K562 (cell line): Measurements from ENCODE around the gene ARNT2.

ENCODE experiments used
- CHD2 ChIP-seq: IDR thresholded peaks from 2 replicates; pipeline ENCODE4 v1.6.1; 2011; ENCODE audit warnings: low read depth, low read length
- CTCF ChIP-seq, 3 experiments: IDR thresholded peaks in 2 of 3; conservative IDR thresholded peaks in 1 of 3; 2 replicates each; pipeline ENCODE4 v1.5.1; 2011 to 2012; ENCODE audit warnings: low read length in 3 of 3, mild to moderate bottlenecking in 3 of 3, control low read depth in 2 of 3, improper control_type of control experiment in 1 of 3, inconsistent platforms in 1 of 3, low read depth in 1 of 3, mixed read lengths in 1 of 3, moderate library complexity in 1 of 3; ENCODE audit not compliant: insufficient read depth in 2 of 3
- ELF4 ChIP-seq: fragments of 450-650 bp; formaldehyde crosslinking; IDR thresholded peaks from 2 replicates; pipeline ENCODE4 v1.4.0; 2022; ENCODE audit warnings: missing genetic modification characterization
- ETS1 ChIP-seq: conservative IDR thresholded peaks from 2 replicates; pipeline ENCODE4 v1.6.1; 2011; ENCODE audit warnings: low read depth, mild to moderate bottlenecking, low read length; ENCODE audit not compliant: control insufficient read depth
- GTF2B ChIP-seq: IDR thresholded peaks from 2 replicates; pipeline ENCODE4 v1.6.1; 2011; ENCODE audit not compliant: insufficient read length; ENCODE audit errors: extremely low read depth
- HDAC2 ChIP-seq: fragments of 450-650 bp; IDR thresholded peaks from 2 replicates; pipeline ENCODE4 v1.6.1; 2016; ENCODE audit warnings: mild to moderate bottlenecking
- NONO ChIP-seq, 2 experiments: fragments of 200-400 bp in 1 of 2; fragments of 450-650 bp in 1 of 2; formaldehyde crosslinking in 1 of 2; IDR thresholded peaks; 2 replicates each; pipeline ENCODE4 v1.6.1; 2017; ENCODE audit warnings: low read depth in 2 of 2, mild to moderate bottlenecking in 2 of 2, moderate library complexity in 2 of 2, low read length in 1 of 2
- PATZ1 ChIP-seq: fragments of 250-450 bp; sonication (Bioruptor Pico); IDR thresholded peaks from 2 replicates; pipeline ENCODE4 v1.5.0; 2020; ENCODE audit warnings: mild to moderate bottlenecking, borderline replicate concordance
- RBFOX2 ChIP-seq: fragments of 200-400 bp; formaldehyde crosslinking; IDR thresholded peaks from 2 replicates; pipeline ENCODE4 v1.6.1; 2017; ENCODE audit warnings: low read depth, mild to moderate bottlenecking, low read length, moderate library complexity
- RBM25 ChIP-seq: fragments of 200-400 bp; formaldehyde crosslinking; IDR thresholded peaks from 2 replicates; pipeline ENCODE4 v1.6.1; 2018; ENCODE audit warnings: low read length, low read depth, moderate library complexity; ENCODE audit not compliant: severe bottlenecking
- TAF1 ChIP-seq: IDR thresholded peaks from 2 replicates; pipeline ENCODE4 v1.6.1; 2011; ENCODE audit warnings: mild to moderate bottlenecking, low read length, moderate library complexity; ENCODE audit not compliant: insufficient read depth, control insufficient read depth, severe bottlenecking; ENCODE audit errors: extremely low read depth

GRCh38 chr15:80436511-80437307, 32.5 kb downstream of the ARNT2 start:
- no peak for TF ChIP-seq GTF2B
- TF ChIP-seq CHD2 = no peak
- no peak for TF ChIP-seq HDAC2
- TF ChIP-seq CTCF (IDR thresholded peaks at IDR 0.05 in 2 of 3, conservative IDR thresholded peaks at IDR 0.05 in 1 of 3; ENCODE audit: insufficient read depth in 2 of 3, low read depth in 1 of 3, low read length in 3 of 3) = no peak
- no peak for TF ChIP-seq ELF4
- no peak for TF ChIP-seq RBFOX2
- no peak for TF ChIP-seq RBM25
- TF ChIP-seq TAF1 = no peak
- no peak for TF ChIP-seq ETS1
- TF ChIP-seq PATZ1 (CRISPR knock-in tag) = no peak
- TF ChIP-seq NONO (IDR thresholded peaks at IDR 0.05; ENCODE audit: low read depth in 2 of 2, low read length in 1 of 2) = no peak
